DND-41 (cell line): ENCODE results near the gene ALDH3B2.

ENCODE experiments used
- ATAC-seq: fragments of 200-7000 bp; cut with Tn5 transposase; 3 replicates; pipeline ENCODE4 v1.9.1; 2021; ENCODE audit warnings: low read depth; ENCODE audit not compliant: insufficient read depth
- DNase-seq: peaks from one replicate; pipeline ENCODE4 v3.0.0-alpha.2; 2020
- H2AFZ ChIP-seq: 2 replicates; pipeline ENCODE4 v1.6.0; 2012; ENCODE audit warnings: low read depth, low read length
- H3K27ac ChIP-seq: 2 replicates; pipeline ENCODE4 v1.5.1; 2012; ENCODE audit warnings: low read length, inconsistent platforms
- H3K27me3 ChIP-seq: fragments of 200-600 bp; sonication (generic); 2 replicates; pipeline ENCODE4 v1.6.0; 2012; ENCODE audit warnings: low read length, mild to moderate bottlenecking, inconsistent platforms; ENCODE audit not compliant: insufficient read depth, poor library complexity
- H3K36me3 ChIP-seq: 2 replicates; pipeline ENCODE4 v1.5.1; 2012; ENCODE audit warnings: low read length, inconsistent platforms; ENCODE audit not compliant: insufficient read depth
- H3K4me1 ChIP-seq: 2 replicates; pipeline ENCODE4 v1.5.1; 2012; ENCODE audit warnings: mild to moderate bottlenecking, low read length; ENCODE audit not compliant: insufficient read depth
- H3K4me2 ChIP-seq: 2 replicates; pipeline ENCODE4 v1.6.0; 2012; ENCODE audit warnings: mild to moderate bottlenecking, moderate library complexity, low read length, inconsistent platforms; ENCODE audit not compliant: insufficient read depth
- H3K4me3 ChIP-seq, 2 experiments: fragments of 200-600 bp in 1 of 2; shearing (Covaris generic) in 1 of 2; 2 replicates each; pipeline ENCODE4 v1.5.1; 2012 to 2016; ENCODE audit warnings: inconsistent platforms in 2 of 2, low read length in 2 of 2, mild to moderate bottlenecking in 2 of 2, low read depth in 1 of 2, moderate library complexity in 1 of 2
- H3K79me2 ChIP-seq: 2 replicates; pipeline ENCODE4 v1.6.0; 2012; ENCODE audit warnings: low read length, inconsistent platforms; ENCODE audit not compliant: insufficient read depth
- H3K9ac ChIP-seq: 2 replicates; pipeline ENCODE4 v1.6.0; 2012; ENCODE audit warnings: low read depth, mild to moderate bottlenecking, inconsistent platforms, low read length, moderate library complexity
- H3K9me3 ChIP-seq: 2 replicates; pipeline ENCODE4 v1.5.1; 2012; ENCODE audit warnings: low read length, moderate library complexity, mild to moderate bottlenecking, inconsistent platforms; ENCODE audit not compliant: insufficient read depth, severe bottlenecking
- H4K20me1 ChIP-seq: 2 replicates; pipeline ENCODE4 v1.6.0; 2012; ENCODE audit warnings: low read length; ENCODE audit not compliant: insufficient read depth
- EZH2 ChIP-seq: IDR thresholded peaks from 3 replicates; pipeline ENCODE4 v1.6.1; 2012; ENCODE audit warnings: borderline replicate concordance, low read depth, mild to moderate bottlenecking, moderate library complexity, low read length, inconsistent platforms; ENCODE audit not compliant: severe bottlenecking
- TF ChIP-seq, protein P1 (sequence below): IDR thresholded peaks from 2 replicates; pipeline ENCODE4 v1.5.1; 2012; ENCODE audit warnings: borderline replicate concordance, low read length, moderate library complexity, mild to moderate bottlenecking; ENCODE audit not compliant: poor library complexity, severe bottlenecking; ENCODE audit errors: extremely low read depth

Gene ALDH3B2

GRCh38 chr11:67700548-67701262, 26.3 kb upstream of the ALDH3B2 start:
- no peaks in the 10 kb centered on the region for H3K36me3 ChIP-seq
- DNase-seq (no peak), ATAC-seq (no peak)
- H3K9ac ChIP-seq: no peak overlapping the region
- H3K4me1 ChIP-seq: 0 out of 2 replicates have a peak, but pooled peaks cover 6% of the 10 kb centered on the region
- no peaks in the 10 kb centered on the region for H3K9me3 ChIP-seq
- no peaks in the 10 kb centered on the region for H3K27me3 ChIP-seq
- H3K79me2 ChIP-seq: no peaks in the 10 kb centered on the region
- H2AFZ ChIP-seq: no peak overlapping the region
- no peak overlapping the region for H3K4me2 ChIP-seq
- no peaks in the 10 kb centered on the region for H4K20me1 ChIP-seq
- no peak overlapping the region for H3K4me3 ChIP-seq
- 0 out of 2 replicates have a peak overlapping the region, but pooled peaks have one; percentile 16 for H3K27ac ChIP-seq
- TF ChIP-seq, protein P1, sequence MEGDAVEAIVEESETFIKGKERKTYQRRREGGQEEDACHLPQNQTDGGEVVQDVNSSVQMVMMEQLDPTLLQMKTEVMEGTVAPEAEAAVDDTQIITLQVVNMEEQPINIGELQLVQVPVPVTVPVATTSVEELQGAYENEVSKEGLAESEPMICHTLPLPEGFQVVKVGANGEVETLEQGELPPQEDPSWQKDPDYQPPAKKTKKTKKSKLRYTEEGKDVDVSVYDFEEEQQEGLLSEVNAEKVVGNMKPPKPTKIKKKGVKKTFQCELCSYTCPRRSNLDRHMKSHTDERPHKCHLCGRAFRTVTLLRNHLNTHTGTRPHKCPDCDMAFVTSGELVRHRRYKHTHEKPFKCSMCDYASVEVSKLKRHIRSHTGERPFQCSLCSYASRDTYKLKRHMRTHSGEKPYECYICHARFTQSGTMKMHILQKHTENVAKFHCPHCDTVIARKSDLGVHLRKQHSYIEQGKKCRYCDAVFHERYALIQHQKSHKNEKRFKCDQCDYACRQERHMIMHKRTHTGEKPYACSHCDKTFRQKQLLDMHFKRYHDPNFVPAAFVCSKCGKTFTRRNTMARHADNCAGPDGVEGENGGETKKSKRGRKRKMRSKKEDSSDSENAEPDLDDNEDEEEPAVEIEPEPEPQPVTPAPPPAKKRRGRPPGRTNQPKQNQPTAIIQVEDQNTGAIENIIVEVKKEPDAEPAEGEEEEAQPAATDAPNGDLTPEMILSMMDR: no peak
- TF ChIP-seq EZH2: no peak

DNA sequence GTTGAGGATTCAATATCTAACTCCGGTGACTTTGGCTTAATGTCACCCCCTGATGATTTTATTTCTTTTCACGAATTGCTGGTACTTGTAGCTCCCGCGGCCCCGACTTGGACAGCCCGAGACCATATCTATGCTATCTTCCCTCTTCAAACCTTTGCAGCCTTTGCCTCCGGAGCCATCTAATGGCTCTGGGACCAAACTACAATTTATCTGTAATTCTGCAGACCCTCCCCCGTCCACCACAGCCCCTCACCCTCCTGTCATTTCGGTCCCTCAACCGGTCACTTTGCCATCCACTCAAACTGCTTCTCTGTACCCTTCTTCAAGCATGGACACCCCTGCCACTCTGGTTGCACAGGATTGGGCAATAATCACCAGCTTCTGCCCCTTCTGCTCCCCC, 25.7 kb upstream of the ALDH3B2 start:
- DNase-seq (no peak), ATAC-seq (no peak)
- no peak overlapping the region for H3K4me2 ChIP-seq
- H3K36me3 ChIP-seq: no peaks in the 10 kb centered on the region
- H2AFZ ChIP-seq: no peak overlapping the region
- 0 out of 2 replicates have a peak, but pooled peaks cover 6% of the 10 kb centered on the region for H3K4me1 ChIP-seq
- H3K27ac ChIP-seq: 0 out of 2 replicates have a peak overlapping the region, but pooled peaks have one; percentile 21
- no peaks in the 10 kb centered on the region for H3K27me3 ChIP-seq
- no peak overlapping the region for H3K9ac ChIP-seq
- no peaks in the 10 kb centered on the region for H4K20me1 ChIP-seq
- H3K4me3 ChIP-seq: no peak overlapping the region
- H3K79me2 ChIP-seq: no peaks in the 10 kb centered on the region
- H3K9me3 ChIP-seq: no peaks in the 10 kb centered on the region
- no peak for TF ChIP-seq EZH2
- TF ChIP-seq, protein P1: peak; percentile 40

DNA sequence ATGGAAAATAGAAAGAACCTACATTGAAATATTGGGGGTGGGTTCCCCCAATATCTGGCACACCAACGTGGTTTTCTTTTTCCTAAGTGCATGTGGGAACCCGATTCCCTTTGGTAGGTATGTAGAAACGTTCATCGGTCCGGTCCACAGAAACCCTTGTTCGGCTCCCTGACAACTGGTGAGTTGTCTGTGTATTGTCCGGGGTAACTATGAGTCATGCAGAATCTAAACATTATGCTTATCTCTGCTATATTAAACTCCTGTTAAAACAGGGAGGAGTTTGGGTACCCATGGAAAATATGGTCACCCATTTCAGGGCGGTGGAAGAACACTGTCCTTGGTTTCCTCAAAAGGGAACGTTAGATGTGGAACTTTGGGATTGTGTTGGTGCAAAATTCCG, 25.1 kb upstream of the ALDH3B2 start:
- no peak overlapping the region for H3K27ac ChIP-seq
- DNase-seq: no peak
- H3K79me2 ChIP-seq: no peaks in the 10 kb centered on the region
- H3K4me3 ChIP-seq: no peak overlapping the region
- no peaks in the 10 kb centered on the region for H4K20me1 ChIP-seq
- TF ChIP-seq, protein P1: no peak
- no peak for TF ChIP-seq EZH2
- H3K36me3 ChIP-seq: no peaks in the 10 kb centered on the region
- H3K27me3 ChIP-seq: no peaks in the 10 kb centered on the region
- 0 out of 2 replicates have a peak, but pooled peaks cover 6% of the 10 kb centered on the region for H3K4me1 ChIP-seq
- H2AFZ ChIP-seq: no peak overlapping the region
- H3K4me2 ChIP-seq: no peak overlapping the region
- H3K9ac ChIP-seq: no peak overlapping the region
- ATAC-seq: no peak
- no peaks in the 10 kb centered on the region for H3K9me3 ChIP-seq
